Measurements from ENCODE around the gene PLXNB1.
"Not testable (repeated sequence)": the region's sequence is repeated elsewhere in the genome, so short reads cannot be mapped to it uniquely, and the experiment has no call there.

PLXNB1 gene

GRCh38 chr3:48404440-48405342 lies 25.2 kb downstream of the PLXNB1 start:
- DNase-seq, result no peak

GRCh38 chr3:48403533-48404439 lies 26.1 kb downstream of the PLXNB1 start:
- no peak for DNase-seq

- no peak for DNase-seq
Measured at GRCh38 chr3:48402907-48403306, 27.0 kb downstream of the PLXNB1 start.

- no peak for DNase-seq
Measured at GRCh38 chr3:48402281-48402732, 27.6 kb downstream of the PLXNB1 start.

- DNase-seq, result not testable (repeated sequence)
Measured at GRCh38 chr3:48401434-48401901, 28.4 kb downstream of the PLXNB1 start.

GRCh38 chr3:48400824-48401433 lies 29.0 kb downstream of the PLXNB1 start:
- DNase-seq, result peak; percentile 61 to 74 (median 72)

GRCh38 chr3:48399387-48400172 lies 30.3 kb downstream of the PLXNB1 start:
- DNase-seq, result no peak

- no peak for DNase-seq
Measured at GRCh38 chr3:48398701-48399386, 31.0 kb downstream of the PLXNB1 start.

GRCh38 chr3:48397767-48398681 lies 31.9 kb downstream of the PLXNB1 start:
- DNase-seq, result no peak

GRCh38 chr3:48395714-48396113 lies 34.2 kb downstream of the PLXNB1 start:
- DNase-seq, result no peak

- DNase-seq, result no peak
Measured at GRCh38 chr3:48394391-48394790, 35.5 kb downstream of the PLXNB1 start.

GRCh38 chr3:48388966-48389365 lies 40.9 kb downstream of the PLXNB1 start:
- DNase-seq, result no peak

GRCh38 chr3:48387634-48388033 lies 42.3 kb downstream of the PLXNB1 start:
- DNase-seq, result no peak

GRCh38 chr3:48372862-48373435 lies 56.9 kb downstream of the PLXNB1 start:
- DNase-seq, result no peak

GRCh38 chr3:48372377-48372770 lies 57.5 kb downstream of the PLXNB1 start:
- DNase-seq, result no peak

- DNase-seq, result no peak
Measured at GRCh38 chr3:48371651-48372376, 58.1 kb downstream of the PLXNB1 start, which contains the start of gene FBXW12. Gene FBXW12, plus strand, starts transcription at chr3:48372219. Its CDS starts 549 bp downstream, at chr3:48372768.

GRCh38 chr3:48370333-48370713 lies 59.6 kb downstream of the PLXNB1 start:
- no peak for DNase-seq

GRCh38 chr3:48369693-48370332 lies 60.1 kb downstream of the PLXNB1 start:
- peak in 1 of 4 experiments; percentile 19 for DNase-seq

Data from suppressor macrophage (primary cell).